Thymus (tissue), 11 donors: ENCODE data around the gene NR1H4. TPM values are rescaled to one million over a fixed set of nuclear protein-coding genes. Genes with fewer than 3 reads are reported as not detected.

Experiments used
- DNase-seq, 9 donors: peaks; one replicate each; pipeline ENCODE4 v3.0.0-alpha.2; 2013; ENCODE audit warnings: low spot score in 9 of 9, low read depth in 6 of 9, missing footprints in 1 of 9
- H3K27ac ChIP-seq, 2 donors: one replicate each; pipeline ENCODE4 v1.5.1; 2013; ENCODE audit warnings: control low read depth in 1 of 2, low read depth in 1 of 2, low read length in 1 of 2, mild to moderate bottlenecking in 1 of 2, moderate library complexity in 1 of 2
- H3K27me3 ChIP-seq, 2 donors: one replicate each; pipeline ENCODE4 v1.5.1; 2013; ENCODE audit warnings: low read length in 1 of 2; ENCODE audit not compliant: control insufficient read depth in 2 of 2, insufficient read depth in 1 of 2
- H3K36me3 ChIP-seq, 2 donors: one replicate each; pipeline ENCODE4 v1.5.1; 2013; ENCODE audit warnings: low read length in 1 of 2, mild to moderate bottlenecking in 1 of 2, moderate library complexity in 1 of 2; ENCODE audit not compliant: control insufficient read depth in 2 of 2, insufficient read depth in 2 of 2
- H3K4me1 ChIP-seq, 2 donors: one replicate each; pipeline ENCODE4 v1.5.1; 2013; ENCODE audit warnings: low read length in 2 of 2; ENCODE audit not compliant: control insufficient read depth in 2 of 2, insufficient read depth in 2 of 2
- H3K4me3 ChIP-seq, 2 donors: one replicate each; pipeline ENCODE4 v1.5.1; 2013; ENCODE audit warnings: low read length in 2 of 2, control low read depth in 1 of 2, mild to moderate bottlenecking in 1 of 2
- H3K9me3 ChIP-seq, 2 donors: one replicate each; pipeline ENCODE4 v1.5.1; 2013; ENCODE audit warnings: low read length in 1 of 2, mild to moderate bottlenecking in 1 of 2; ENCODE audit not compliant: control insufficient read depth in 2 of 2, insufficient read depth in 1 of 2
- WGBS: extraction: QIAGEN DNeasy Blood & Tissue Kit; methylation state at CpG from one replicate; pipeline ENCODE4 v1.1.7; 2013; 5-methylcytosine and 5-hydroxymethylcytosine counted together
- polyA plus RNA-seq: library from polyadenylated mRNA; stranded (reverse); fragments of 200-250 nt; gene quantifications from one replicate; pipeline ENCODE4 v1.2.3, GENCODE V29; 2013
- total RNA-seq: library from RNA; stranded (reverse); fragments of 120-200 nt; gene quantifications from one replicate; pipeline ENCODE4 v1.2.4, GENCODE V29; 2013
- donor health status: healthy.

The NR1H4 gene
- total and polyA plus RNA-seq, 2 donors = 0.05 to 0.23 TPM

GRCh38 chr12:100442403-100442802 is 31.3 kb upstream of the NR1H4 start:
- no peaks in the 10 kb centered on the region for H3K27me3 ChIP-seq
- H3K9me3 ChIP-seq = no peaks in the 10 kb centered on the region
- H3K4me3 ChIP-seq = no peak overlapping the region
- WGBS = 94% methylated on average over 1 of the region's 1 CpG
- H3K4me1 ChIP-seq = no peaks in the 10 kb centered on the region
- DNase-seq = no peak
- no peak overlapping the region for H3K27ac ChIP-seq
- H3K36me3 ChIP-seq = no peaks in the 10 kb centered on the region

DNA sequence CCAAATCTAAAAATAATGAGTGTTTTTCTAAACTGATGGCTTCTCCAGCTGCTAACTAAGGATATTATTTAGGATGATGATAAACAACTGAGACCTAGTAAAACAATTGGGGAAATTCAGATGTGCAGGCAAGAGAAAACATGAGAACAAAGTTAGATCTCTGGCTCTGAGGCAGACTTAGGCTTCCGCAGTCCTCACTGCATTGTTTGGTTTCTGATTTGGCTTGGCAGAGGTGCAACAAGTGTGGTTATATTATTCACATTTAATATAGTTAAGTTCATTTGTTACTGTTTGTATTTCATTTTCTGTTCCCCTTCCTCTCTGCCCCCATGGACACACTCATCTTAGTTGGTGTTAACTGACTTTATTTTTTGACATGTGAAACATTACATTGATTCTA is 30.2 kb upstream of the NR1H4 start:
- H3K27me3 ChIP-seq = no peaks in the 10 kb centered on the region
- no peaks in the 10 kb centered on the region for H3K9me3 ChIP-seq
- no peak overlapping the region for H3K27ac ChIP-seq
- 94% methylated on average over 1 of the region's 1 CpG for WGBS
- H3K4me1 ChIP-seq = no peaks in the 10 kb centered on the region
- no peak for DNase-seq
- no peaks in the 10 kb centered on the region for H3K36me3 ChIP-seq
- H3K4me3 ChIP-seq = no peak overlapping the region

- DNase-seq = no peak
- 96% methylated on average over 4 of the region's 4 CpGs for WGBS
- Histone ChIP-seq H3K9me3 (no peaks in the 10 kb centered on the region), H3K4me3 (no peak overlapping the region), H3K4me1 (no peaks in the 10 kb centered on the region), H3K27me3 (no peaks in the 10 kb centered on the region), H3K36me3 (no peaks in the 10 kb centered on the region), H3K27ac (no peak overlapping the region)
These were observed 28.6 kb upstream of the NR1H4 start for GRCh38 chr12:100445081-100445481.

DNA sequence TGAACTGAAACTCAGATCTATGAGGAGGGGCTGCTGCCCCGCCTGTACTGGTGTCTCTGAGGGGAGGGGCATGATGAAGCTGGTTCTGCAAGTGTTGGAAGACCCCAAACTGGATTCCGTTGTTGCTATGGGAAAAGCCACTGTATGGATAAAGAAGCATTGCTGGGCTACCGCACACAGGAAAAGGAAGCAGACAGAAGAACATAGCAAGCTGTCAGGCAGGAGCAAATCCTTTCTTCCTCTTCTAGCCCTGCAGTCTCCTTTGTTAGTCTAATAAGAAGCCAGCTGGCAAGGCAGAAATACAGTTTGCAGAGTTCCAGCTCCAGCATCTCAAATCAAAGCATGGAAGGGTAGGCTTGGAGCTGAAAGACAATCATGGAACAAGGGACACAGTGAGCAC is 26.3 kb upstream of the NR1H4 start:
- Histone ChIP-seq H3K27me3 (no peaks in the 10 kb centered on the region), H3K27ac (no peak overlapping the region), H3K36me3 (no peaks in the 10 kb centered on the region), H3K4me3 (no peak overlapping the region), H3K4me1 (no peaks in the 10 kb centered on the region), H3K9me3 (no peaks in the 10 kb centered on the region)
- DNase-seq = no peak
- 12% methylated on average over 3 of the region's 3 CpGs for WGBS

- no peak overlapping the region for H3K27ac ChIP-seq
- no peaks in the 10 kb centered on the region for H3K9me3 ChIP-seq
- H3K4me1 ChIP-seq = no peaks in the 10 kb centered on the region
- DNase-seq = no peak
- H3K36me3 ChIP-seq = no peaks in the 10 kb centered on the region
- H3K4me3 ChIP-seq = no peak overlapping the region
- WGBS = 94% methylated on average over 1 of the region's 1 CpG
- H3K27me3 ChIP-seq = no peaks in the 10 kb centered on the region
These were observed 25.0 kb upstream of the NR1H4 start for GRCh38 chr12:100448656-100449055.

- no peak overlapping the region for H3K27ac ChIP-seq
- no peaks in the 10 kb centered on the region for H3K36me3 ChIP-seq
- H3K4me3 ChIP-seq = no peak overlapping the region
- H3K4me1 ChIP-seq = no peaks in the 10 kb centered on the region
- no peaks in the 10 kb centered on the region for H3K27me3 ChIP-seq
- 81% methylated on average over 3 of the region's 3 CpGs for WGBS
- H3K9me3 ChIP-seq = no peaks in the 10 kb centered on the region
- no peak for DNase-seq
These were observed 22.9 kb upstream of the NR1H4 start for GRCh38 chr12:100450735-100451134.

- no peak overlapping the region for H3K4me3 ChIP-seq
- WGBS = 87% methylated on average over 3 of the region's 3 CpGs
- H3K9me3 ChIP-seq = no peaks in the 10 kb centered on the region
- no peaks in the 10 kb centered on the region for H3K27me3 ChIP-seq
- no peaks in the 10 kb centered on the region for H3K4me1 ChIP-seq
- H3K36me3 ChIP-seq = no peaks in the 10 kb centered on the region
- DNase-seq = no peak
- H3K27ac ChIP-seq = no peak overlapping the region
These were observed 19.7 kb upstream of the NR1H4 start for GRCh38 chr12:100453951-100454350.

- Histone ChIP-seq H3K9me3 (no peaks in the 10 kb centered on the region), H3K27ac (no peak overlapping the region), H3K4me1 (no peaks in the 10 kb centered on the region), H3K27me3 (no peaks in the 10 kb centered on the region), H3K36me3 (no peaks in the 10 kb centered on the region), H3K4me3 (no peak overlapping the region)
- 92% methylated on average over 3 of the region's 3 CpGs for WGBS
- DNase-seq = no peak
These were observed 17.8 kb upstream of the NR1H4 start for GRCh38 chr12:100455896-100456295.

DNA sequence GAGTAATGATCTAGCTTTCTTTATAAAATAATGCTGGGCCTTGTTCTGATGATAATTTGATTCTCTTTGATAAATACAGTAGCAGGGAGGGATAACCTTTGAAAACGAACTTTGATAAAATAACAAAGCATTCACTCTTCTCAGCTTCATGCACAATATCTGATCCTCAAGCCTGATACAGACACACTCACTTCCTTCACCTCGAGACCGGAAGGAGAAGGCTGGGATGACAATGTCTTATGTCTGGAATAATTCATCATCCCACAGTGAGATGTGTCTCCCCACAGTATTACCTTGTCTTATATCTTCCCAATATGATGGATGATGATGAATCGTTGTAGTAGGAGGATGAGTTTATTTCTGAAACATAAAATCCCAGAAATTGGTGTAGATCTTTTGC is 15.5 kb upstream of the NR1H4 start:
- DNase-seq = no peak
- no peaks in the 10 kb centered on the region for H3K36me3 ChIP-seq
- no peak overlapping the region for H3K4me3 ChIP-seq
- H3K9me3 ChIP-seq = no peaks in the 10 kb centered on the region
- no peaks in the 10 kb centered on the region for H3K4me1 ChIP-seq
- no peak overlapping the region for H3K27ac ChIP-seq
- no peaks in the 10 kb centered on the region for H3K27me3 ChIP-seq
- WGBS = 85% methylated on average over 4 of the region's 4 CpGs

DNA sequence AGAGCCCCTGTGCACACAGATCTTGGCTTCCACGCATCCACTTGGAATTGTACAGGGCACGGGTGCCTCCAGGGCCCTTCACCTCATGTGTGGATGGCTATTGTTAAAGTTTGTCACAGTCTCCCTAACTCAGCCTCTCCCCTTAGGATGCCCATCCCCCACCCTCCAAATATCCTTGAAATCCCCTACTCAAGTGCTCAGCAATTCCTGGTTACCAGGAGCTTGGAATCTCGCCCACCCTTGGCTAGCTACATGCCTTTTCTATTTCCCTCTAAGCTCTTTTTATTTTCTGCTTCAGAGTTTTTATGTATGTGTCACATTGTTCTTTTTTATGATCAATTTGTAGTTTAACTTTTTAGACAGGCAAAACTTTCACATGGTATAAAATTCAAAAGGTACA is 13.0 kb upstream of the NR1H4 start:
- Histone ChIP-seq H3K27ac (no peak overlapping the region), H3K36me3 (no peaks in the 10 kb centered on the region), H3K9me3 (no peaks in the 10 kb centered on the region), H3K4me3 (no peak overlapping the region), H3K27me3 (no peaks in the 10 kb centered on the region), H3K4me1 (no peaks in the 10 kb centered on the region)
- DNase-seq = no peak
- WGBS = 90% methylated on average over 3 of the region's 3 CpGs
